CD4-positive, CD25-positive, alpha-beta regulatory T cell (primary cell): ENCODE data around the gene WDR20. TPM values are rescaled to one million over a fixed set of nuclear protein-coding genes. Genes with fewer than 3 reads are reported as not detected.
"Not testable (repeated sequence)": the region's sequence is repeated elsewhere in the genome, so short reads cannot be mapped to it uniquely, and the experiment has no call there.

Experiments
- ATAC-seq, 2 donors: fragments of 150-1000 bp; cut with Tn5 transposase; one replicate each; pipeline ENCODE4 v1.10.0; 2021; ENCODE audit warnings: low read depth in 2 of 2, moderate number of reproducible peaks in 2 of 2, moderate library complexity in 1 of 2
- DNase-seq, 3 donors: peaks; one replicate each; pipeline versions ENCODE4 v3.0.0 to v3.0.0-alpha.2; 2012 to 2022; ENCODE audit warnings: mixed read lengths in 1 of 3
- H3K27ac ChIP-seq: one replicate; pipeline ENCODE4 v1.7.0; 2013; ENCODE audit warnings: mild to moderate bottlenecking, low read length; ENCODE audit not compliant: insufficient read depth, poor library complexity, severe bottlenecking
- H3K27me3 ChIP-seq: one replicate; pipeline ENCODE4 v1.7.0; 2013; ENCODE audit warnings: low read length; ENCODE audit not compliant: control insufficient read depth, insufficient read depth
- H3K36me3 ChIP-seq: one replicate; pipeline ENCODE4 v1.7.0; 2013; ENCODE audit warnings: mild to moderate bottlenecking, low read length, moderate library complexity; ENCODE audit not compliant: control insufficient read depth, insufficient read depth
- H3K4me1 ChIP-seq: 2 replicates; pipeline ENCODE4 v1.7.0; 2013; ENCODE audit warnings: mild to moderate bottlenecking, low read length; ENCODE audit not compliant: insufficient read depth, control insufficient read depth, poor library complexity, severe bottlenecking
- H3K4me3 ChIP-seq: one replicate; pipeline ENCODE4 v1.7.0; 2013; ENCODE audit warnings: low read depth, mild to moderate bottlenecking, low read length, moderate library complexity
- H3K9me3 ChIP-seq, 2 experiments: 1 replicate in 1 of 2; 2 replicates in 1 of 2; pipeline ENCODE4 v1.7.0; 2013; ENCODE audit warnings: low read length in 2 of 2, mild to moderate bottlenecking in 1 of 2, moderate library complexity in 1 of 2; ENCODE audit not compliant: control insufficient read depth in 2 of 2
- H3K27ac Mint-ChIP-seq, 3 donors: one replicate each; pipeline ENCODE4 v1.8.0; 2020 to 2022; ENCODE audit warnings: mild to moderate bottlenecking in 3 of 3, mixed read lengths in 3 of 3, moderate library complexity in 2 of 3
- H3K27me3 Mint-ChIP-seq: one replicate; pipeline ENCODE4 v1.8.0; 2022; ENCODE audit warnings: mild to moderate bottlenecking, mixed read lengths
- H3K36me3 Mint-ChIP-seq: one replicate; pipeline ENCODE4 v1.8.0; 2020; ENCODE audit warnings: mixed read lengths
- H3K4me1 Mint-ChIP-seq, 4 donors: one replicate each; pipeline ENCODE4 v1.8.0; 2020 to 2022; ENCODE audit warnings: mixed read lengths in 4 of 4, mild to moderate bottlenecking in 1 of 4
- H3K4me3 Mint-ChIP-seq, 4 donors: one replicate each; pipeline ENCODE4 v1.8.0; 2020 to 2022; ENCODE audit warnings: mild to moderate bottlenecking in 4 of 4, mixed read lengths in 4 of 4, moderate library complexity in 3 of 4
- H3K9me3 Mint-ChIP-seq, 7 donors: one replicate each; pipeline ENCODE4 v1.8.0; 2020 to 2022; ENCODE audit warnings: mixed read lengths in 7 of 7, mild to moderate bottlenecking in 3 of 7, moderate library complexity in 2 of 7
- polyA plus RNA-seq, 4 donors: library from polyadenylated mRNA; unstranded; fragments of 300-500 nt; fragmentation: Illumina TruSeq; gene quantifications; one replicate each; pipeline ENCODE4 v1.2.3, GENCODE V29; 2021
- total RNA-seq: library from RNA; stranded (reverse); gene quantifications from one replicate; pipeline ENCODE4 v1.2.3, GENCODE V29; 2022

WDR20 gene
- total and polyA plus RNA-seq, 5 donors from 2014 or later: 13.0 to 66.7 (median 19.0) TPM

GRCh38 chr14:102159841-102160240, 20.1 kb downstream of the WDR20 start:
- peaks cover 35 to 77% (median 48%) of the 10 kb centered on the region in 4 donors for H3K4me1 Mint-ChIP-seq
- no peak for ATAC-seq

GRCh38 chr14:102162487-102162886, 22.8 kb downstream of the WDR20 start:
- H3K27me3 ChIP-seq: no peaks in the 10 kb centered on the region
- Mint-ChIP-seq H3K36me3 (peaks cover 32% of the 10 kb centered on the region), H3K27me3 (no peaks in the 10 kb centered on the region), H3K4me1 (peaks cover 43 to 84% (median 57%) of the 10 kb centered on the region in 4 donors), H3K4me3 (peak overlapping the region in 1 of 4 donors; percentile 47), H3K9me3 (peaks cover 0 to 3% (median 0%) of the 10 kb centered on the region in 7 donors), H3K27ac (peak overlapping the region in 1 of 3 donors; percentile 76)
- ATAC-seq (no peak), DNase-seq (no peak)
- H3K4me3 ChIP-seq: no peak overlapping the region
- H3K36me3 ChIP-seq: peaks cover 6% of the 10 kb centered on the region
- H3K27ac ChIP-seq: no peak overlapping the region
- H3K9me3 ChIP-seq: no peaks in the 10 kb centered on the region
- peaks cover 8% of the 10 kb centered on the region for H3K4me1 ChIP-seq

More at GRCh38 chr14:102159841-102160240, 20.1 kb downstream of the WDR20 start:
- no peak for DNase-seq
- Histone ChIP-seq H3K4me1 (peaks cover 3% of the 10 kb centered on the region), H3K27me3 (no peaks in the 10 kb centered on the region), H3K4me3 (no peak overlapping the region), H3K27ac (no peak overlapping the region), H3K9me3 (no peaks in the 10 kb centered on the region), H3K36me3 (peaks cover 6% of the 10 kb centered on the region)
- Mint-ChIP-seq H3K27ac (no peak overlapping the region), H3K36me3 (peaks cover 18% of the 10 kb centered on the region), H3K9me3 (no peaks in the 10 kb centered on the region), H3K4me3 (no peak overlapping the region), H3K27me3 (no peaks in the 10 kb centered on the region)

GRCh38 chr14:102164241-102164641, 24.5 kb downstream of the WDR20 start:
- H3K4me1 Mint-ChIP-seq: peaks cover 39 to 84% (median 59%) of the 10 kb centered on the region in 4 donors
- ATAC-seq: no peak

GRCh38 chr14:102164965-102165364, 25.3 kb downstream of the WDR20 start:
- Mint-ChIP-seq H3K4me1 (peaks cover 41 to 81% (median 61%) of the 10 kb centered on the region in 4 donors), H3K36me3 (peaks cover 40% of the 10 kb centered on the region), H3K4me3 (no peak overlapping the region), H3K9me3 (peaks cover 0 to 3% (median 0%) of the 10 kb centered on the region in 7 donors), H3K27me3 (no peaks in the 10 kb centered on the region), H3K27ac (peak overlapping the region in 2 of 3 donors; percentile 1 to 14)
- no peak for ATAC-seq
- Histone ChIP-seq H3K9me3 (no peaks in the 10 kb centered on the region), H3K27ac (no peak overlapping the region), H3K36me3 (peaks cover 6% of the 10 kb centered on the region), H3K4me1 (peaks cover 8% of the 10 kb centered on the region), H3K4me3 (no peak overlapping the region), H3K27me3 (no peaks in the 10 kb centered on the region)
- DNase-seq: no peak

More at GRCh38 chr14:102164241-102164641, 24.5 kb downstream of the WDR20 start:
- Histone ChIP-seq H3K27ac (no peak overlapping the region), H3K4me3 (no peak overlapping the region), H3K36me3 (peaks cover 6% of the 10 kb centered on the region), H3K4me1 (peaks cover 8% of the 10 kb centered on the region), H3K27me3 (no peaks in the 10 kb centered on the region), H3K9me3 (no peaks in the 10 kb centered on the region)
- Mint-ChIP-seq H3K36me3 (peaks cover 39% of the 10 kb centered on the region), H3K27ac (peak overlapping the region in 1 of 3 donors; percentile 1), H3K4me3 (no peak overlapping the region), H3K27me3 (no peaks in the 10 kb centered on the region), H3K9me3 (peaks cover 0 to 3% (median 0%) of the 10 kb centered on the region in 7 donors)
- DNase-seq: no peak

- DNase-seq: no peak
- H3K4me3 Mint-ChIP-seq: no peak overlapping the region
- H3K27ac ChIP-seq: no peak overlapping the region
- H3K9me3 ChIP-seq: no peaks in the 10 kb centered on the region
- H3K27me3 ChIP-seq: no peaks in the 10 kb centered on the region
- H3K9me3 Mint-ChIP-seq: peaks cover 0 to under 1% (median 0%) of the 10 kb centered on the region in 7 donors
- no peak for ATAC-seq
- H3K36me3 Mint-ChIP-seq: peaks cover 32% of the 10 kb centered on the region
- peaks cover 39 to 68% (median 51%) of the 10 kb centered on the region in 4 donors for H3K4me1 Mint-ChIP-seq
- H3K4me3 ChIP-seq: no peak overlapping the region
- no peaks in the 10 kb centered on the region for H3K27me3 Mint-ChIP-seq
- H3K36me3 ChIP-seq: no peaks in the 10 kb centered on the region
- H3K27ac Mint-ChIP-seq: peak overlapping the region in 1 of 3 donors; percentile 8
- H3K4me1 ChIP-seq: peaks cover 5% of the 10 kb centered on the region
Measured at GRCh38 chr14:102170061-102170460, 30.4 kb downstream of the WDR20 start.

GRCh38 chr14:102171173-102172020, 31.7 kb downstream of the WDR20 start:
- DNase-seq: no peak
- Histone ChIP-seq H3K4me3 (no peak overlapping the region), H3K27me3 (no peaks in the 10 kb centered on the region), H3K9me3 (no peaks in the 10 kb centered on the region), H3K4me1 (peaks cover 5% of the 10 kb centered on the region), H3K36me3 (no peaks in the 10 kb centered on the region), H3K27ac (no peak overlapping the region)
- H3K27ac Mint-ChIP-seq: no peak overlapping the region
- H3K4me1 Mint-ChIP-seq: peaks cover 37 to 68% (median 52%) of the 10 kb centered on the region in 4 donors
- H3K4me3 Mint-ChIP-seq: no peak overlapping the region
- H3K36me3 Mint-ChIP-seq: peaks cover 33% of the 10 kb centered on the region
- no peaks in the 10 kb centered on the region for H3K27me3 Mint-ChIP-seq
- ATAC-seq: no peak
- peaks cover 0 to 3% (median 0%) of the 10 kb centered on the region in 7 donors for H3K9me3 Mint-ChIP-seq

- not testable (repeated sequence) for H3K9me3 ChIP-seq, H3K27me3 ChIP-seq, H3K9me3 Mint-ChIP-seq, H3K27ac ChIP-seq, H3K27me3 Mint-ChIP-seq, DNase-seq, H3K4me3 Mint-ChIP-seq, H3K4me1 ChIP-seq, H3K27ac Mint-ChIP-seq, ATAC-seq, H3K4me3 ChIP-seq, H3K36me3 ChIP-seq
- Mint-ChIP-seq H3K36me3 (peaks cover 28% of the 10 kb centered on the region), H3K4me1 (peaks cover 32 to 65% (median 50%) of the 10 kb centered on the region in 4 donors)
Measured at GRCh38 chr14:102172021-102172272, 32.2 kb downstream of the WDR20 start.

GRCh38 chr14:102172721-102173120, 33.0 kb downstream of the WDR20 start:
- H3K4me3 ChIP-seq, H3K4me3 Mint-ChIP-seq, H3K9me3 ChIP-seq, H3K9me3 Mint-ChIP-seq, H3K27me3 Mint-ChIP-seq, H3K27ac ChIP-seq, H3K27ac Mint-ChIP-seq, H3K4me1 ChIP-seq, DNase-seq, H3K36me3 ChIP-seq, ATAC-seq, H3K27me3 ChIP-seq: not testable (repeated sequence)
- peaks cover 36 to 64% (median 51%) of the 10 kb centered on the region in 4 donors for H3K4me1 Mint-ChIP-seq
- peaks cover 26% of the 10 kb centered on the region for H3K36me3 Mint-ChIP-seq
